ENCODE results near the gene MTG1.

DNA sequence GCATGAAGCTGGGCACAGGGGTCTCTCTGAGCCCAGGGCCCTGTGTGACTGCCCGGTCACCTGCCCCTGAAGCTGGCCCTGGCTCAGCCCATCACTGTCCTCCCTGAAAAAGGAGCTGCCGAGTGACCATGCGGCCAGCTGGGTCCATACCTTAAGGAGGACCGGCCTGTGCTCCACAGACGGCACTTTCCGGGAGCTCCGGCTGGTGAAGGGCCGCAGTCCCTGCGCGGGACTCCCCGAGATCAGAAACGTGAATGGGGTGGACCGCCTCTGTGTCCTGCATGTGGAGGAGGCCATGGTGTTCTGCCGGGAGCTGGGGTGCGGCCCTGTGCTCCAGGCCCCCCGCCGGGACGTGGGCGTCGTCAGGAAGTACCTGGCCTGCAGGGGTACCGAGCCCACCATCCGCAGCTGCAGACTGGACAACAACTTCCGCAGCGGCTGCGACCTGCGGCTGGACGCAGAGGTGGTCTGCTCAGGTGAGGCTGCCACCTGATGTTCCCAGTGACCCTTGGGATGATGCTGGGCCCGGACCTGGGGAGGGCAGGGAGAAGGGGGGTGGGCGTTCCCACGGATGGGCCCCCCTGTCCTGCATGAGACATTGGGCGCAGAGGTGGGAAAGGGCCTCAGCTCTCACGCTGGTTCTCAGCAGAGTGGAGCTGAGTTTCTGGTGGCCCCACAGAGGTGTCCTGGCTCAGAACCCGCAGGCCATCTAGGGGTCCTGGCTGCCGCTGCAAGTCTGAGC lies 63.3 kb downstream of the MTG1 start:
- TF ChIP-seq CHD4 (IDR thresholded peaks at IDR 0.05) (no peak), SP1 (IDR thresholded peaks at IDR 0.05; ENCODE audit: low read depth, low read length) (no peak), SMC3 (IDR thresholded peaks at IDR 0.05; ENCODE audit: borderline replicate concordance, low read length) (no peak), SIN3A (IDR thresholded peaks at IDR 0.05; ENCODE audit: low read depth, low read length) (no peak), POLR2AphosphoS2 (IDR thresholded peaks at IDR 0.05; ENCODE audit: low read depth, low read length) (no peak), GABPA (IDR thresholded peaks at IDR 0.05; ENCODE audit: low read depth) (no peak), EZH2 (IDR thresholded peaks at IDR 0.05; ENCODE audit: borderline replicate concordance, control insufficient read depth, low read depth, low read length) (no peak)
- TF ChIP-seq, protein P1, sequence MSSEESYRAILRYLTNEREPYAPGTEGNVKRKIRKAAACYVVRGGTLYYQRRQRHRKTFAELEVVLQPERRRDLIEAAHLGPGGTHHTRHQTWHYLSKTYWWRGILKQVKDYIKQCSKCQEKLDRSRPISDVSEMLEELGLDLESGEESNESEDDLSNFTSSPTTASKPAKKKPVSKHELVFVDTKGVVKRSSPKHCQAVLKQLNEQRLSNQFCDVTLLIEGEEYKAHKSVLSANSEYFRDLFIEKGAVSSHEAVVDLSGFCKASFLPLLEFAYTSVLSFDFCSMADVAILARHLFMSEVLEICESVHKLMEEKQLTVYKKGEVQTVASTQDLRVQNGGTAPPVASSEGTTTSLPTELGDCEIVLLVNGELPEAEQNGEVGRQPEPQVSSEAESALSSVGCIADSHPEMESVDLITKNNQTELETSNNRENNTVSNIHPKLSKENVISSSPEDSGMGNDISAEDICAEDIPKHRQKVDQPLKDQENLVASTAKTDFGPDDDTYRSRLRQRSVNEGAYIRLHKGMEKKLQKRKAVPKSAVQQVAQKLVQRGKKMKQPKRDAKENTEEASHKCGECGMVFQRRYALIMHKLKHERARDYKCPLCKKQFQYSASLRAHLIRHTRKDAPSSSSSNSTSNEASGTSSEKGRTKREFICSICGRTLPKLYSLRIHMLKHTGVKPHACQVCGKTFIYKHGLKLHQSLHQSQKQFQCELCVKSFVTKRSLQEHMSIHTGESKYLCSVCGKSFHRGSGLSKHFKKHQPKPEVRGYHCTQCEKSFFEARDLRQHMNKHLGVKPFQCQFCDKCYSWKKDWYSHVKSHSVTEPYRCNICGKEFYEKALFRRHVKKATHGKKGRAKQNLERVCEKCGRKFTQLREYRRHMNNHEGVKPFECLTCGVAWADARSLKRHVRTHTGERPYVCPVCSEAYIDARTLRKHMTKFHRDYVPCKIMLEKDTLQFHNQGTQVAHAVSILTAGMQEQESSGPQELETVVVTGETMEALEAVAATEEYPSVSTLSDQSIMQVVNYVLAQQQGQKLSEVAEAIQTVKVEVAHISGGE (CRISPR knock-in tag; IDR thresholded peaks at IDR 0.05): no peak
- TF ChIP-seq, protein P2, sequence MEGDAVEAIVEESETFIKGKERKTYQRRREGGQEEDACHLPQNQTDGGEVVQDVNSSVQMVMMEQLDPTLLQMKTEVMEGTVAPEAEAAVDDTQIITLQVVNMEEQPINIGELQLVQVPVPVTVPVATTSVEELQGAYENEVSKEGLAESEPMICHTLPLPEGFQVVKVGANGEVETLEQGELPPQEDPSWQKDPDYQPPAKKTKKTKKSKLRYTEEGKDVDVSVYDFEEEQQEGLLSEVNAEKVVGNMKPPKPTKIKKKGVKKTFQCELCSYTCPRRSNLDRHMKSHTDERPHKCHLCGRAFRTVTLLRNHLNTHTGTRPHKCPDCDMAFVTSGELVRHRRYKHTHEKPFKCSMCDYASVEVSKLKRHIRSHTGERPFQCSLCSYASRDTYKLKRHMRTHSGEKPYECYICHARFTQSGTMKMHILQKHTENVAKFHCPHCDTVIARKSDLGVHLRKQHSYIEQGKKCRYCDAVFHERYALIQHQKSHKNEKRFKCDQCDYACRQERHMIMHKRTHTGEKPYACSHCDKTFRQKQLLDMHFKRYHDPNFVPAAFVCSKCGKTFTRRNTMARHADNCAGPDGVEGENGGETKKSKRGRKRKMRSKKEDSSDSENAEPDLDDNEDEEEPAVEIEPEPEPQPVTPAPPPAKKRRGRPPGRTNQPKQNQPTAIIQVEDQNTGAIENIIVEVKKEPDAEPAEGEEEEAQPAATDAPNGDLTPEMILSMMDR (IDR thresholded peaks at IDR 0.05 in 2 of 3, conservative IDR thresholded peaks at IDR 0.05 in 1 of 3; ENCODE audit: control insufficient read depth in 2 of 3, extremely low read depth in 1 of 3, insufficient read depth in 1 of 3, low read depth in 3 of 3, low read length in 3 of 3): no peak
- TF ChIP-seq, protein P3, sequence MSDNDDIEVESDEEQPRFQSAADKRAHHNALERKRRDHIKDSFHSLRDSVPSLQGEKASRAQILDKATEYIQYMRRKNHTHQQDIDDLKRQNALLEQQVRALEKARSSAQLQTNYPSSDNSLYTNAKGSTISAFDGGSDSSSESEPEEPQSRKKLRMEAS (IDR thresholded peaks at IDR 0.05; ENCODE audit: low read depth, low read length): no peak
